Activated CD4-positive, alpha-beta T cell treated with anti-CD3 and anti-CD28 coated beads, Interleukin-2, amount 50 U/mL, for 1 hour (primary cell): Measurements from ENCODE around the gene SENP5.
"Not testable (repeated sequence)": the region's sequence is repeated elsewhere in the genome, so short reads cannot be mapped to it uniquely, and the experiment has no call there.

Source experiments
- DNase-seq: peaks from one replicate; pipeline ENCODE4 v3.0.0-alpha.2; 2020

SENP5 gene, protein sequence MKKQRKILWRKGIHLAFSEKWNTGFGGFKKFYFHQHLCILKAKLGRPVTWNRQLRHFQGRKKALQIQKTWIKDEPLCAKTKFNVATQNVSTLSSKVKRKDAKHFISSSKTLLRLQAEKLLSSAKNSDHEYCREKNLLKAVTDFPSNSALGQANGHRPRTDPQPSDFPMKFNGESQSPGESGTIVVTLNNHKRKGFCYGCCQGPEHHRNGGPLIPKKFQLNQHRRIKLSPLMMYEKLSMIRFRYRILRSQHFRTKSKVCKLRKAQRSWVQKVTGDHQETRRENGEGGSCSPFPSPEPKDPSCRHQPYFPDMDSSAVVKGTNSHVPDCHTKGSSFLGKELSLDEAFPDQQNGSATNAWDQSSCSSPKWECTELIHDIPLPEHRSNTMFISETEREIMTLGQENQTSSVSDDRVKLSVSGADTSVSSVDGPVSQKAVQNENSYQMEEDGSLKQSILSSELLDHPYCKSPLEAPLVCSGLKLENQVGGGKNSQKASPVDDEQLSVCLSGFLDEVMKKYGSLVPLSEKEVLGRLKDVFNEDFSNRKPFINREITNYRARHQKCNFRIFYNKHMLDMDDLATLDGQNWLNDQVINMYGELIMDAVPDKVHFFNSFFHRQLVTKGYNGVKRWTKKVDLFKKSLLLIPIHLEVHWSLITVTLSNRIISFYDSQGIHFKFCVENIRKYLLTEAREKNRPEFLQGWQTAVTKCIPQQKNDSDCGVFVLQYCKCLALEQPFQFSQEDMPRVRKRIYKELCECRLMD

DNA sequence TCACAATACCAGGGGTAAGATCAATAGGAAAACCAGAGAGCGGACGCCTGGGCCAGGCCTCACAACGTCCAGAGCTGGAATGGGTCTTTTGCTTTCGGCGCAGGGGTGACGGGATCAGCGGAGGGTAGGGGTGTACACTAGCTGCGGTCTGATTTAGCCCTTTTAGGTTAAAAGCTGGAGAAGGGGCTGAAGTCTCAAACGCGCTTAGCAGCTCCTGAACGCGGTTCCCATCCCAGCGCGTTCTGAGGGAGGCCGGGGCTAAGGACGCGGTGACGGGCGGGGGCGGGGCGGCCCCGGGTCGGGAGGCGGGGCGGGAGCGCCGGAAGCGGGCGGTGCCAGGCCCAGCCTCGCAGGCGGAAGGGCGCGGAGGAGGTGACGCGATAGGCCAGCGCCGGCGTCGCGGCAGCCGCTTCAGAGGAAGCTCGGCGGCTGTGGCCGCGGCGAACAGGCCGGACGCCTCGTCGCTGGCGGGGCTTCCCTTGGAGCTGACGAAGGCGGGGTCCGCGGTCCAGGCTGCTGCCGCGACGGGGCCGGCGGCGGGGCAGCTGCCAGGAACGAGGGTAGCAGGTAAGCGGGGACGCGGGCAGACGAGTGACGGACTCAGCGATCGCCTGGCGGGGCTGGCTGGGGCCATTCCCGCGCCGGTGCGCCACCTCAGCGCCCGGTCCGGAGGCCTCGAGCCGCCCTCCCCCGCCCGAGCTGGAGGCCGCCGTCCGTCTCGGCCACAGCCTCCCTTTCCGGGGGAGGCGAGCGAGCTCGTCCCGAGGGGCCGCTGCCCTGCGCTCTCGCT is at the start of gene SENP5:
Gene SENP5, plus strand, starts transcription at position 414 of the 790 bp plus-strand sequence. CDS start 17,262 bp downstream, outside the sequence.
- peak; percentile 85 for DNase-seq

DNA sequence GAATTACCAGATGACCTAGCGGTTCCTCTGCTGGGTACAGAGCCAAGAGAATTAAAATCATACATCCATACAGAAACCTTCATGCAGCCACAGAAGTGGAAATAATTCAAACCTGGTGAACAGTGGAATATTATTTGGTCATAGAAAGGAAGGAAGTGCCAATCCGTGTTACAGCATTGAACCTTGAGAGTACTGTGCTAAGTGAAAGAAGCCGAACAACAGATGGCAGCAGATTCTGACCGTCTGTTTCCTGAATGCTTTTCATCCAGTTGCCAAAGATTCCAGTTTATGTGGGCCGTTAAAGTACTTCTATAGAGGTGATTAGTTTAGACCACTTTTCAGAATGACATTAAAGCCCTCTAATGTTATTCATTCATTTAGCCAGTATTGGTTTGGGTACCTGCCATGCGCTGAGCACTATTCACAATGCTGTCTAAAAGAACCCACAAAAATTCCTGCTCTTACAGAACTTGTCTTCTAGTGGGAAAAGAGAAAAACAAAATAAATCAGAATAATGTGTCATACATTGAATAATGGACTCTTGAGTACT is 45.8 kb upstream of the SENP5 start:
- DNase-seq, result no peak

DNA sequence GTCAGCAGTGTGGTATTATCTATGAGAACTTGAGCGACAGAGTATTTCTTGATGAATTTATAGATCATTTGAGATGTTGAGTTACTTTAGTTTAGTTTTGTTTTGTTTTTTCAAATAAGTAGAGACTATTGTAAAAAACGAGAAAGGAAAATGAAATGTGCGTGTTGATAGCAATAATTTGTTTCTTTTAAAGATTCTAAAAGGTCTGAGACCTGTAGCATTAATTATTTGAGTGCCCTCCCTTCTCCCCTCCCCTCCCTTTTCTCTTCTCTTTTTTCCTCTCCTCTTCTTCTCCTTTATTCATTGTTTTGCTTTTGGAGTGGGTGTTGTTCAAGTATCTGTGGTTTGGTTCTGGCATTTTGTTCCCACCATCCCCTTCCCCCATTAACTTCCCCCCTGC is 38.1 kb upstream of the SENP5 start:
- not testable (repeated sequence) for DNase-seq

DNA sequence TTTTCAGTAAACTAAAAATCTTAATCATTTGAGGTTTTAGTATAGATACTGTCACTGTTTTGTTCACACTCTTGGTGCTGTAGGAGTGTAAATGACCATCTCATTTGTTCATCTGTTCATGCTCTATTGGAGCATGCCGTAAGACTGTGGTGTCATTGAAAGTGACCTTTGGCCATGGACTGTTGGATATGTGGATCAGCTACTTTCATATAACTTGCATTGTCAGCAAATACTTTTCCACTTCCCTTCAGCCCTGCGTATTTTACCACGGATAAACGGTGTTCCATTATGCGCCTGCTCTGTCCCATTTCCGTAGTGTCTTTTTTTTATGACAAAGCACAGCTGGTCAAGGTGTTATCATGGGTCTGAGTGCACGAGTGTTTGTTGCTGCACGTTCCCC is 32.6 kb upstream of the SENP5 start:
- DNase-seq, result no peak

DNA sequence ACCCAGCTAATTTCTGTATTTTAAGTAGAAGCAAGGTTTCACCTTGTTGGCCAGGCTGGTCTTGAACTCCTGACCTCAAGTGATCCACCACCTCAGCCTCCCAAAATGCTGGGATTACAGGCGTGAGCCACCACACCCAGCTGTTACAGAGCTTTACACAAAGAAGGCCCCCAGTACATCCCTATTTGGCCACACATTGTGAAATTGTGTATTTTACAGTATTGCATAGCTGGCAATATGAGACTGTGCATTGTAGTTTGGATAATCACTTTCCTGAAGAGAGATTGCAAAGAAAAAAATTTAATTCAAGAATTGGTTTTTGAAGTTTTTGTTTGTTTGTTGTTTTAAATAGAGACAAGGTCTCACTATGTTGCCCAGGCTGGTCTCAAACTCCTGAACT is 31.1 kb upstream of the SENP5 start:
- DNase-seq, result not testable (repeated sequence)

DNA sequence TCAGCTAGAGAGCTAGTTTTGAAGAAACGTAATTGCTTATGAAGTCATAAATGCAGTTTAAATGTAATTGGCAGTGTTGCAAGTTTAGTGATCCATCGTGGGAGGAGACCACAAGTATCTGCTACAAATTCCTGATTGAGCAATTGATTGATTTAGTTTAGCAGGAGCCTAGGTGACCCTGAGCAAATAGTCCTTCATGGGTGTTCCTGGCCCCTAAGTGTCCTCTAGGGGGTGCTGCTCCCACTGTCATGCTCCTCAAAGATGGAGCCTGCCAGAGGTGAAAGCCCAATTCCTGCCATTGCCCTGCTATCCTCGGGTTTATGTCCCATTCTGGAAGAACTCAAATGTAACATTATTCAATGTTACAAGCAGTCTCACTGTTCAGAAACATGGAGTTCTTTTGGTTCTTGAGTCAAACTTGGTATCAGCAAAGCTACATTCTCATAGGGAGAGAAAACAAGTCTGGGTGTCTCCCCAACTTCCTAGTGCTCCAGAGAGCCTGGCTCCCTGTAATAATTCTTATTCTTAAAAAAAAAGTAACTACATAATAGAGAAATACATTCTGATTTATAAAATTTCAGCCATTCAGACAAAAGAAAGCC is 29.8 kb upstream of the SENP5 start:
- peak; percentile 73 for DNase-seq

DNA sequence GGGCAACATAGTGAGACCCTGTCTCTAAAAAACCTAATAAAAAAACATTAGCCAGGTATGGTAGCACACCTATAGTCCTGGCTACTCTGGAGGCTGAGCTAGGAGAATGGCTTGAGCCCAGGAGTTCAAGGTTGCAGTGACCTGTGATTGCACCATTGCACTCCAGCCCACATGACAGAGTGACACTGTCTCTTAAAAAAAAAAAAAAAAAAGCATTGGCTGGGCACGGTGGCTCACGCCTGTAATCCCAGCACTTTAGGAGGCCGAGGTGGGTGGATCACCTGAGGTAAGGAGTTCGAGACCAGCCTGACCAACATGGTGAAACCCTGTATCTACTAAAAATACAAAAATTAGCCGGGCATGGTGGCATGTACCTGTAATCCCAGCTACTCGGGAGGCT is 28.4 kb upstream of the SENP5 start:
- DNase-seq, result not testable (repeated sequence)

DNA sequence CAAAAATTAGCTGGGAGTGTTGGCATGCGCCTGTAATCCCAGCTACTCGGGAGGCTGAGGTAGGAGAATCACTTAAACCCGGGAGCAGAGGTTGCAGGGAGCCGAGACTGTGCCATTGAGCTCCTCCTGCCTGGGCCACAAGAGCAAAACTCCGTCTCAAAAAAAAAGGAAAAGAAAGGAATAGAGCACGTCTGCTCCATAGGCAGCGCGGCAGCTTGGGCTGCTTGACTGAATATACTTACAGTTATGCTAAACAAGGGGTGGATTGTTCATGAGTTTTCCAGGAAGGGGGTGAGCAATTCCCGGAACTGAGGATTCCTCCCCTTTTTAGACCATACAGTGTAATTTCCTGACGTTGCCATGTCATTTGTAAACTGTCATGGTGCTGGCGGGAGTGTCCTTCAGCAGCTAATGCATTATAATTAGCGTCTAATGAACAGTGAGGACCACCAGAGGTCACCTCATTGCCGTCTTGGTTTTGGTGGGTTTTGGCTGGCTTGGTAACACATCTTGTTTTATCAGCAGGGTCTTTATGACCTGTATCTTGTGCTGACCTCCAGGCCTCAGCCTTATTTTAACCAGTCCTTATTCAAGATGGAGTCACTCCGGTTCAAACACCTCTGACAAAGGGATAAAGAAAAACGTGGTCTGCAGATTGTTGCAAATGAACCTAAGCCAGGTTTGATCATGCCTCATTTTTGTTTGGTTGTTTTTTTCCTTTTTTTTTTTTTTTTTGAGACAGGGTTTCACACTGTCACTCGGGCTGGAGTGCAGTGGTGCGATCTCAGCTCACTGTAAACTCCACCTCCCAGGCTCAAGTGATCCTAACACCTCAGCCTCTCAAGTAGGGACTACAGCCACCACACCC is 24.9 kb upstream of the SENP5 start:
- no peak for DNase-seq

DNA sequence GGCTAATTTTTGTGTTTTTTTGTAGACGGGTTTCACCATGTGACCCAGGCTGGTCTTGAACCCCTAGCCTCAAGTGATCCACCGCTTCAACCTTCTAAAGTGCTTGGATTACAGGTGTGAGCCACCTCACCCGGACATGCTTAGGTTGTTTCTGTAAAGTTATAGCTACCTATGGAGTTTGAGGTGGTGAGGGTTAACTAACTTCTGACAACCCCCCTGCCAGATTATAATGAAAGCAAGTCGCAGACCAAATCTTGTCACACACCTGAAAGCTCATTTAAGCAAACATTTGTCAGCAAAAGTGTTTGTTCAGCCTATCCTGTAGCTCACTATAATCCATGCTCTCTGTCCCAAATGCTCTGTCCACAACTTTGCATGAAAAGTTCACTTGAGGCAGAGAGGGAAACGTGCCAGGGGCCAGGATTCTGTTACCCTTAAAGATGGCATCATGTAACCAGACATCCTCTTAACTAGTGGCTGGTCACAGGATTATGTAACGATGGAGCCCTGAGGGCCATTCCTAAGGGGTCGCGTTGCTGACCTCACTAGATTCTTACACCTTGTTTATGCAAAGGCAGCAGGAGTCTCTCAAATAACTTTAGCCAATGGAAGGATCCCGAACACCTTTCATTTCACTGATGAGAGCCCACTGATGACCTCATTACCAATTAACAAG is 24.1 kb upstream of the SENP5 start:
- no peak for DNase-seq

DNA sequence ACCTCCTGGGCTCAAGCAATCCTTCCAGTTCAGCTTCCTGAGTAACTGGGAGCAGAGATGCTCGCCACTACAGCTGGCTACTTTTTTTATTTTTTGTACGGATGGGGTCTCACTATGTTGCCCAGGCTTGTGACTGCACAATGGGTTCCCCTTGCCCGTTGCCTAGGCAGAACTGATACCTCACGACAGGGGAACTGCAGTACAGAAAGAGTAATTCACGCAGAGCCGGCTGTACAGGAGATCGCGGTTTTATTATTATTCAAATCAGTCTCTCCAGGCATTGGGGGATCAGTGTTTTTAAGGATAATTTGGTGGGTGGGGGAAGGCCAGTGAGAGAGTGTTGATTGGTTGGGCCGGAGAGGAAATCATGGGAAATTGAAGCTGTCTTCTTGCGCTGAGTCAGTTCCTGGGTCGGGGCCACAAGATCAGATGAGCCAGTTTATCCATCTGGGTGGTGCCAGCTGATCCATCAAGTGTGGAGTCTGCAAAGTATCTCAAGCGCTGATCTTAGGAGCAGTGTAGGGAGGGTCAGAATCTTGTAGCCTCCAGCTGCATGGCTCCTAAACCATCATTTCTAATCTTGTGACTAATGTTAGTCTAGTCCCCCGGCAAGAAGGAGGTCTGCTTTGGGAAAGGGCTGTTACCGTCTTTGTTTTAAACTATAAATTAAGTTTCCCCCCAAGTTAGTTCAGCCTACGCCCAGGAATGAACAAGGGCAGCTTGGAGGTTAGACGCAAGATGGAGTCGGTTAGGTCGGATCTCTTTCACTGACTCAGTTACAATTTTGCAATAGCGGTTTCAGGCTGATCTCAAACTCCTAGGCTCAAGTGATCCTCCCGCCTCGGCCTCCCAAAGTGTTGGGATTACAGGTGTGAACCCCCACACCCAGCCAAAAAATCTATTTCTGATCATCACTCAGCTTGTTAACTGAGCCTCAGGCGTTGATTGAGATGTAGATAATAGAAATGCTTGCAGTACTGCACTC is 23.2 kb upstream of the SENP5 start:
- DNase-seq, result not testable (repeated sequence)

DNA sequence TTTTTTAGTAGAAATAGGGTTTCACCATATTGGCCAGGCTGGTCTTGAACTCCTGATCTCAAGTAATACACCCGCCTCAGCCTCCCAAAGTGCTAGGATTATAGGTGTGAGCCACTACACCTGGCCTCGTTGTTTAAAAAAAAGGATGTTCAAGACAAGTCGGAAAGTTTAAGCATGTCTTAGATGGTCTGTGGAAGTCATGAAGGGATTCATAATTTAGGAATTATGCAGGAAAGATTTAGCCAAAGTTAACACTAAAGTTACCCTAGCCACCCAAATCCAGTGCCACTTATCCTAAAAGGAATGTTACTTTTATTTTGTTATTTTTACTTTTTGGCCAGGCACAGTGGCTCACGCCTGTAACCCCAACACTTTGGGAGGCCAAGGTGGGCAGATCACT is 19.3 kb upstream of the SENP5 start:
- DNase-seq, result not testable (repeated sequence)

DNA sequence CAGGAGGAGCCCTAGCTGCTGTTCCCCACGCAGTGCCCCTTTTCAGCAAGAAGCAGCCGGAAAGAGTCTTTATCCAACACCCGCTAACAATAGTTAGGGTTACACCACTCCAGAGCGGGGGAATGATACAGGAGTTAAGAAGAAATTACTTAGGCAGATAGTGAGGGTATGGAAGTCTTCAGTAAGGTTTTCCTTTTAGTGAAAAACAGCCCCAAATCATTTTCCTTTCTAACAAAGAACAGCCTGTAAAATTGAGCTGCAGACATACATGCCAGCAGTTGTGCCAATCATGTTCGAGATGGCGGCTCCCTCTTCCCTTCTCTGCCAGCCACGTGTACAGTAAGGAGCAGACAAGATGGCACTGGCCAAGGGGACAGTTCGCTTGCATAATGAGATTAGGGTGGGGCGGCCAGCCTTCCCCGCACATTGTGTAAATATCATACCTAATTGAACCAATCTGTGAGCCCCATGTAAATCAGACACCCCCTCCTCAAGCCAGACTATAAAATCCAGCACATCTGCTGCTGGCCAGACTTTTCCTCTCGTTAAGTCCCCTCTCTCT is 18.5 kb upstream of the SENP5 start:
- DNase-seq, result no peak

DNA sequence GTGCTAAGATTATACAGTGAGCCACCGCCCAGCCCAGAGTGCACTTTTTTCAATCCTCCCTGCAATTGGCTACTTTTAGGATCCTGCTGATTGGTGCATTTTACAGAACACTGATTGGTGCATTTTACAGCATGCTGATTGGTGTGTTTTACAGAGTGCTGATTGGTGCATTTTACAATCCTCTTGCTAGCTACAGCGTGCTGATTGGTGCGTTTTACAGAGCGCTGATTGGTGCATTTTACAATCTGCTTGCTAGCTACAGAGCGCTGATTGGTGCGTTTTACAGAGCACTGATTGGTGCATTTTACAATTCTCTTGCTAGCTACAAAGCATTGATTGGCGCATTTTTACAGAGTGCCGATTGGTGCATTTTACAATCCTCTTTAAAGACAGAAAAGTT is 4.7 kb upstream of the SENP5 start:
- DNase-seq, result not testable (repeated sequence)

DNA sequence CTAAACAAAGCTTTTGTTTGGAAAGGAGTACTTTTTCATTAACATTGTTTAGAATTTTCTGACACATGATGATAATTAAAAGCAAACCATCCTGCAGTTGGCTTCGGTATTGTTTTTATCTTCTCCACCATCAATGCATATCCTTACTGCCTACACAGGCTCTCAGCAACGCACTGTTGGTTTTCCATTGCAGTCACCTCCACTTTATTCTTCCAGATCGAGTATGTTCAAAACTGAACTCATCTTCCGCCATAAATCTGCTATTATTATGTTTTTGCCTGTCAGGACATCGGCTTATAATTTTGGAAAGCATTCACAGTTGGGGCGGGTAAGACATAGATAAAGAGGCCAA is 589 bp upstream of the SENP5 start:
- DNase-seq, result no peak

DNA sequence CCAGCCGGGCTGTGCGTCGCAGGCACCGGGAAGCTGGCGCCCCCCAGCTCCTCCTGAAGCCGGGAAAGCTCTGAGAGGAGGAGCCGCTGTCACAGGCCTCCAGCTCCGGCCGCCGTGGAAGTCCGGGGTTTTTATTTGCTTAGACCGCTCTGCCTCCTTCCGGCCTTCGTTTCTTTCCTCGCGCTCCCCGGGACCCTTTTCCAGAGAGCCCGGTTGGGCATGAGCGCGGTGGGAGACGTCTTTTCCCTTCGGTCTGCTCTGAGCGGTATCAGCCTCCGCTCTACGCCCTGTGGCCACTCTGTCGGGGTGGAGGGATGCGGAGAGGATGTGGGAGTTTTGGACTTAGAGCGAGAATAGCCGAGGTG is 559 bp downstream of the SENP5 start:
- DNase-seq, result no peak

DNA sequence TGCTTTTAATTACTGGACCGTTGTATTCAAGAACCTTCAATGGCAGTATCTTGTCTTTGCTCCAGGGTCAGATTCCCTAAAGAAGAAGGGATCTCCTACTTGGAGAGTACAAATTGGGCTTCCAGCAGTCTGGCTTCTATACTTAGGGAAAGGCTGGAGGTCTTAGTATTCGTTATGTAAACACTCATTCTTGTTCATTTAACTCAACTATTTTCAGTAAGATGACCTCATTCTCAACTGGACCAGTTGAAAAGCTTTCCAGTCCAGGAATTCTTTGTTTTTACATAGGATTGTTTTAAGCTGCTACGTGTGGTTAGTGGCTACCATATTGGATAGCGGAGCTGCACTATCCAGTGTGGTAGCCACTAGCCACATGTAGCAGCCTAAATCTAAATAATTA is 4.6 kb downstream of the SENP5 start:
- DNase-seq, result no peak

DNA sequence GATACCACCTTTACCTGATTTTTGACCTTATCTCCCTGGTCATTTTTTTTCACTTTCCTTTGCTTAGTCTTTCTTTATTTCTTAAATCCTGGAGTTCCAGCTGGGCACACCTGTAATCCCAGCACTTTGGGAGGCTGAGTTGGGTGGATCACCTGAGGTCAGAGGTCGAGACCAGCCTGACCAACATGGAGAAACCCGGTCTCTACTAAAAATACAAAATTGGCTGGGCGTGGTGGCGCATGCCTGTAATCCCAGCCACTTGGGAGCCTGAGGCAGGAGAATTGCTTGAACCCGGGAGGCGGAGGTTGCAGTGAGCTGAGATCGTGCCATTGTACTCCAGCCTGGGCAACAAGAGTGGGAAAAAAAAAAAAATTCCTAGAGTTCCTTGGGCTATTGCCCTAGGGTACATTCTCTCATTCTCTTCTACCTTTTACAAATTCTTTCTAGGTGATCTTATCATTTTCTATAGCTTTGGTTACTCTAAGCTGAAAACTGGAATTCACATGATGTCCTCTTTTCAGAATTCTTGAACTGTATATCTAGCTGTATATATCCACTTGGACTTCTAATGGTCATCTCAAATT is 6.9 kb downstream of the SENP5 start:
- DNase-seq, result not testable (repeated sequence)

DNA sequence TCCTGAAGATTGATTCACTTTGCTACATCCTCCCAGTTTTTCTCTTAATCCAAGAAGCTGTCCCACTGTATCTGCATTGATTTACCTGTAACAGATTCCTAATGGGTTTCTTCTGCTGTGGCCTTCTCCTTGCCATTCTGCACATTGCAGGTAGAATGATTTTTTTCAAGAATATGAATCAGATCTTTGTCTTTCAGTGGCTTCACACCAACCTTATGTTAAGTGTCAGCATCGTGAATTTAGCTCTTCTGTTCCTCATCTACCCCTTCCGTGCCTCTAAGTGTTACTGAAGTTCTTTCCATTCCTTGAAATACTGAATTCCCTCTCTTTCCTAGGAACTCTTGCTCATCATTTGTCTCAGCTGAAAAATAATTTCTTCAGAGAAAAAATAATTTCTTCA is 7.5 kb downstream of the SENP5 start:
- DNase-seq, result no peak

DNA sequence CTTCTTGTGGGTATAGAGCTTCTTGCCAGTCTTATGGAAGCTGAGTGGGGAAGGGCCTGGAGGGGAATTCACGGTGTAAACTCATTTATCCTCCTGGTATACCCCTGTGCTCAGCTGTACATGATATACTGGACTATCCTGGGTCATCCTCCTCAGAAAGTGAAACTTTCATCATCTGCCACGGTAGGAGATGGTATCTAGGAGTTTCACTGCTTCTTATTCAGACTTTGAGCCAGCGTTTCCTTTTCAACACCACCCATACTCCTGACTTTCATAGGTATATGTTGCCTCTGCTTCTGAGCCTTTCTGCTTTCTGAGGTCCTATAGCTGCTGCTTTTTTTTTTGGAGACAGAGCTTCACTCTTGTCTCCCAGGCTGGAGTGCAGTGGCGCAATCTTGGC is 15.6 kb downstream of the SENP5 start:
- DNase-seq, result no peak
